ENCODE measurements around the gene ARPC1A.

GRCh38 chr7:99374111-99375064, 48.7 kb downstream of the ARPC1A start, which contains the start of gene ARPC1B:
- no peak for TF ChIP-seq CTCF (conservative IDR thresholded peaks at IDR 0.05 in 1 of 2, IDR thresholded peaks at IDR 0.05 in 1 of 2; ENCODE audit: low read depth in 1 of 2, low read length in 2 of 2)
- no peak for TF ChIP-seq EZH2 (IDR thresholded peaks at IDR 0.05; ENCODE audit: low read length, missing control alignments)

Data from fibroblast of lung (primary cell).